ENCODE data around the gene ARHGAP32.

The ARHGAP32 gene

GRCh38 chr11:129061492-129062230 lies 130.5 kb downstream of the ARHGAP32 start:
- peak; percentile 57 to 62 for DNase-seq
- no peak overlapping the region for H3K4ac ChIP-seq (ENCODE audit: low read depth, low read length)

GRCh38 chr11:129056916-129057315 lies 135.2 kb downstream of the ARHGAP32 start:
- Histone ChIP-seq H3K18ac (ENCODE audit: low read length) (no peak overlapping the region), H3K27me3 (ENCODE audit: insufficient read depth, low read length) (no peaks in the 10 kb centered on the region), H3K36me3 (ENCODE audit: control insufficient read depth in 1 of 2, insufficient read depth in 2 of 2, low read length in 2 of 2) (no peaks in the 10 kb centered on the region), H2BK120ac (ENCODE audit: insufficient read depth, low read length, poor library complexity) (no peak overlapping the region), H3K4me3 (ENCODE audit: low read depth, low read length) (no peak overlapping the region), H2AK5ac (ENCODE audit: low read length) (no peak overlapping the region), H3K27ac (ENCODE audit: low read depth, low read length) (no peak overlapping the region), H4K91ac (ENCODE audit: low read depth, low read length) (no peak overlapping the region), H3K4me2 (ENCODE audit: low read length) (no peak overlapping the region), H2BK12ac (ENCODE audit: low read length) (no peak overlapping the region), H3K4ac (ENCODE audit: low read depth, low read length) (no peak overlapping the region), H4K8ac (ENCODE audit: low read depth, low read length) (no peak overlapping the region), H3K23ac (ENCODE audit: low read length) (no peak overlapping the region), H3K9me3 (ENCODE audit: insufficient read depth, low read depth, low read length) (no peaks in the 10 kb centered on the region), H3K4me1 (ENCODE audit: control insufficient read depth in 1 of 2, insufficient read depth in 2 of 2, low read length in 2 of 2) (no peaks in the 10 kb centered on the region), H3K14ac (ENCODE audit: low read length) (no peak overlapping the region), H2BK5ac (ENCODE audit: low read depth, low read length, poor library complexity) (no peak overlapping the region), H4K12ac (ENCODE audit: low read depth, low read length) (no peak overlapping the region), H3K9ac (ENCODE audit: low read length) (no peak overlapping the region), H3K79me1 (ENCODE audit: low read length) (no peaks in the 10 kb centered on the region), H2AFZ (ENCODE audit: insufficient read depth, low read length, poor library complexity) (no peak overlapping the region), H3K79me2 (ENCODE audit: control insufficient read depth, insufficient read depth, low read length, poor library complexity) (no peaks in the 10 kb centered on the region)
- no CpG with 5 or more reads among the region's 11 CpGs for WGBS (ENCODE audit: extremely low coverage, insufficient coverage, insufficient read length)
- DNase-seq: no peak

More at GRCh38 chr11:129061492-129062230, 130.5 kb downstream of the ARHGAP32 start:
- H3K27me3 ChIP-seq (ENCODE audit: insufficient read depth, low read length): no peaks in the 10 kb centered on the region
- H3K9me3 ChIP-seq (ENCODE audit: insufficient read depth, low read depth, low read length): no peaks in the 10 kb centered on the region
- H3K18ac ChIP-seq (ENCODE audit: low read length): no peak overlapping the region
- no peak overlapping the region for H3K27ac ChIP-seq (ENCODE audit: low read depth, low read length)
- H2AK5ac ChIP-seq (ENCODE audit: low read length): no peak overlapping the region
- no peak overlapping the region for H3K9ac ChIP-seq (ENCODE audit: low read length)
- no peak overlapping the region for H4K12ac ChIP-seq (ENCODE audit: low read depth, low read length)
- no peaks in the 10 kb centered on the region for H3K79me2 ChIP-seq (ENCODE audit: control insufficient read depth, insufficient read depth, low read length, poor library complexity)
- no peaks in the 10 kb centered on the region for H3K36me3 ChIP-seq (ENCODE audit: control insufficient read depth in 1 of 2, insufficient read depth in 2 of 2, low read length in 2 of 2)
- H3K14ac ChIP-seq (ENCODE audit: low read length): no peak overlapping the region
- H2AFZ ChIP-seq (ENCODE audit: insufficient read depth, low read length, poor library complexity): no peak overlapping the region
- H3K4me2 ChIP-seq (ENCODE audit: low read length): no peak overlapping the region
- no peaks in the 10 kb centered on the region for H3K4me1 ChIP-seq (ENCODE audit: control insufficient read depth in 1 of 2, insufficient read depth in 2 of 2, low read length in 2 of 2)
- no peaks in the 10 kb centered on the region for H3K79me1 ChIP-seq (ENCODE audit: low read length)
- H3K4me3 ChIP-seq (ENCODE audit: low read depth, low read length): no peak overlapping the region
- no CpG with 5 or more reads among the region's 7 CpGs for WGBS (ENCODE audit: extremely low coverage, insufficient coverage, insufficient read length)
- no peak overlapping the region for H2BK120ac ChIP-seq (ENCODE audit: insufficient read depth, low read length, poor library complexity)
- H4K8ac ChIP-seq (ENCODE audit: low read depth, low read length): no peak overlapping the region
- no peak overlapping the region for H4K91ac ChIP-seq (ENCODE audit: low read depth, low read length)
- H3K23ac ChIP-seq (ENCODE audit: low read length): no peak overlapping the region
- H2BK5ac ChIP-seq (ENCODE audit: low read depth, low read length, poor library complexity): no peak overlapping the region
- H2BK12ac ChIP-seq (ENCODE audit: low read length): no peak overlapping the region

- H3K14ac ChIP-seq (ENCODE audit: low read length): no peak overlapping the region
- no peak overlapping the region for H4K12ac ChIP-seq (ENCODE audit: low read depth, low read length)
- no peak overlapping the region for H4K8ac ChIP-seq (ENCODE audit: low read depth, low read length)
- H4K91ac ChIP-seq (ENCODE audit: low read depth, low read length): no peak overlapping the region
- H3K79me1 ChIP-seq (ENCODE audit: low read length): no peaks in the 10 kb centered on the region
- H2AFZ ChIP-seq (ENCODE audit: insufficient read depth, low read length, poor library complexity): no peak overlapping the region
- H3K18ac ChIP-seq (ENCODE audit: low read length): no peak overlapping the region
- H3K9me3 ChIP-seq (ENCODE audit: insufficient read depth, low read depth, low read length): no peaks in the 10 kb centered on the region
- no peak overlapping the region for H3K9ac ChIP-seq (ENCODE audit: low read length)
- H3K4me1 ChIP-seq (ENCODE audit: control insufficient read depth in 1 of 2, insufficient read depth in 2 of 2, low read length in 2 of 2): no peaks in the 10 kb centered on the region
- H2AK5ac ChIP-seq (ENCODE audit: low read length): no peak overlapping the region
- H2BK5ac ChIP-seq (ENCODE audit: low read depth, low read length, poor library complexity): no peak overlapping the region
- H3K4me2 ChIP-seq (ENCODE audit: low read length): no peak overlapping the region
- no peak overlapping the region for H3K4ac ChIP-seq (ENCODE audit: low read depth, low read length)
- H3K79me2 ChIP-seq (ENCODE audit: control insufficient read depth, insufficient read depth, low read length, poor library complexity): no peaks in the 10 kb centered on the region
- H3K23ac ChIP-seq (ENCODE audit: low read length): no peak overlapping the region
- no peaks in the 10 kb centered on the region for H3K36me3 ChIP-seq (ENCODE audit: control insufficient read depth in 1 of 2, insufficient read depth in 2 of 2, low read length in 2 of 2)
- no peak overlapping the region for H3K27ac ChIP-seq (ENCODE audit: low read depth, low read length)
- H2BK12ac ChIP-seq (ENCODE audit: low read length): no peak overlapping the region
- no peak overlapping the region for H3K4me3 ChIP-seq (ENCODE audit: low read depth, low read length)
- no peaks in the 10 kb centered on the region for H3K27me3 ChIP-seq (ENCODE audit: insufficient read depth, low read length)
- H2BK120ac ChIP-seq (ENCODE audit: insufficient read depth, low read length, poor library complexity): no peak overlapping the region
- DNase-seq: no peak
Measured at GRCh38 chr11:129055196-129055595, 136.9 kb downstream of the ARHGAP32 start.

GRCh38 chr11:129048911-129049310 lies 143.2 kb downstream of the ARHGAP32 start:
- no CpG with 5 or more reads among the region's 4 CpGs for WGBS (ENCODE audit: extremely low coverage, insufficient coverage, insufficient read length)
- Histone ChIP-seq H3K79me1 (ENCODE audit: low read length) (no peaks in the 10 kb centered on the region), H4K12ac (ENCODE audit: low read depth, low read length) (no peak overlapping the region), H3K4ac (ENCODE audit: low read depth, low read length) (no peak overlapping the region), H2BK120ac (ENCODE audit: insufficient read depth, low read length, poor library complexity) (no peak overlapping the region), H2BK12ac (ENCODE audit: low read length) (no peak overlapping the region), H3K36me3 (ENCODE audit: control insufficient read depth in 1 of 2, insufficient read depth in 2 of 2, low read length in 2 of 2) (no peaks in the 10 kb centered on the region), H3K14ac (ENCODE audit: low read length) (no peak overlapping the region), H3K9me3 (ENCODE audit: insufficient read depth, low read depth, low read length) (no peaks in the 10 kb centered on the region), H3K4me3 (ENCODE audit: low read depth, low read length) (no peak overlapping the region), H3K4me2 (ENCODE audit: low read length) (no peak overlapping the region), H3K23ac (ENCODE audit: low read length) (no peak overlapping the region), H3K9ac (ENCODE audit: low read length) (no peak overlapping the region), H3K4me1 (ENCODE audit: control insufficient read depth in 1 of 2, insufficient read depth in 2 of 2, low read length in 2 of 2) (no peaks in the 10 kb centered on the region), H3K18ac (ENCODE audit: low read length) (no peak overlapping the region), H3K79me2 (ENCODE audit: control insufficient read depth, insufficient read depth, low read length, poor library complexity) (no peaks in the 10 kb centered on the region), H3K27me3 (ENCODE audit: insufficient read depth, low read length) (no peaks in the 10 kb centered on the region), H2BK5ac (ENCODE audit: low read depth, low read length, poor library complexity) (no peak overlapping the region), H4K91ac (ENCODE audit: low read depth, low read length) (no peak overlapping the region), H3K27ac (ENCODE audit: low read depth, low read length) (peak overlapping the region; percentile 51), H2AK5ac (ENCODE audit: low read length) (no peak overlapping the region), H2AFZ (ENCODE audit: insufficient read depth, low read length, poor library complexity) (no peak overlapping the region), H4K8ac (ENCODE audit: low read depth, low read length) (no peak overlapping the region)
- DNase-seq: no peak
